Measurements from ENCODE around the gene ATAD3A.

- TF ChIP-seq, protein P1, sequence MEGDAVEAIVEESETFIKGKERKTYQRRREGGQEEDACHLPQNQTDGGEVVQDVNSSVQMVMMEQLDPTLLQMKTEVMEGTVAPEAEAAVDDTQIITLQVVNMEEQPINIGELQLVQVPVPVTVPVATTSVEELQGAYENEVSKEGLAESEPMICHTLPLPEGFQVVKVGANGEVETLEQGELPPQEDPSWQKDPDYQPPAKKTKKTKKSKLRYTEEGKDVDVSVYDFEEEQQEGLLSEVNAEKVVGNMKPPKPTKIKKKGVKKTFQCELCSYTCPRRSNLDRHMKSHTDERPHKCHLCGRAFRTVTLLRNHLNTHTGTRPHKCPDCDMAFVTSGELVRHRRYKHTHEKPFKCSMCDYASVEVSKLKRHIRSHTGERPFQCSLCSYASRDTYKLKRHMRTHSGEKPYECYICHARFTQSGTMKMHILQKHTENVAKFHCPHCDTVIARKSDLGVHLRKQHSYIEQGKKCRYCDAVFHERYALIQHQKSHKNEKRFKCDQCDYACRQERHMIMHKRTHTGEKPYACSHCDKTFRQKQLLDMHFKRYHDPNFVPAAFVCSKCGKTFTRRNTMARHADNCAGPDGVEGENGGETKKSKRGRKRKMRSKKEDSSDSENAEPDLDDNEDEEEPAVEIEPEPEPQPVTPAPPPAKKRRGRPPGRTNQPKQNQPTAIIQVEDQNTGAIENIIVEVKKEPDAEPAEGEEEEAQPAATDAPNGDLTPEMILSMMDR (IDR thresholded peaks at IDR 0.05) = peak; percentile 65 to 92 (median 78)
- TF ChIP-seq POLR2A (IDR thresholded peaks at IDR 0.05) = peak in 1 of 2 donors; percentile 51
These were observed 7.1 kb upstream of the ATAD3A start for GRCh38 chr1:1504777-1505365.

Data from Peyer's patch (tissue), 4 donors.